GM18909 (cell line): ENCODE data around the gene TXNRD1.

ENCODE experiments used
- ATAC-seq: cut with Tn5 transposase; IDR thresholded peaks from one replicate; pipeline ENCODE4 v1.9.1; 2021; ENCODE audit warnings: mild to moderate bottlenecking; ENCODE audit not compliant: unreplicated experiment, poor library complexity

Gene TXNRD1

DNA sequence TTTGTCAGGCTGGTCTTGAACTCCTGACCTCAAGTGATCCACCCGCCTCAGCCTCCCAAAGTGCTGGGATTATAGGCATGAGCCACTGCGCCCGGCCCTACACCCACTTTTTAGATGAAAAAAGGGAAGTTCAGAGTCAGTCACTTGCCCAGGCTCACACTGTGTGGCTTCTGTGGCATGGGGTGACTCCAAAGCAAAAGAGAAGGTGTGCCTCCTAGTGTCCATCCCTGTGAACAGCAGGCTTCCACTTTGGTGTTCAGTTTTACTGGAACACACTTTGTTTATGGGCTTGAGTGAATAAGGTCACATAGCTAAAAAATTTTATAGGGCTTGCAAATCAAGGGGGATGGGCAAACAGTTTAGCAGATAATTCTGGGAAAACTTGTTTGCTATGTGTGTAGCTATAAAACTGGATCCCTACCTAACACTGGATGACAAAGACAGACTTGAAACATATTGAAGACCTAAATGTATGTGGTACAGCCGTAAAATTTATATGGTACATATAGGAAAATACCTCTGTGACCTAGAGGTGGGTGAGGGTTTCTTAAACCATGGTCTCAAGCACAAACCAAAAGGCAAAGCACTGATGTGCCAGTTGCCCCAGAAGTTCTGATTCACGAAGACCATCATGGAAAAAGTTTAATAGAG is 142.9 kb downstream of the TXNRD1 start:
- ATAC-seq = peak; percentile 74

DNA sequence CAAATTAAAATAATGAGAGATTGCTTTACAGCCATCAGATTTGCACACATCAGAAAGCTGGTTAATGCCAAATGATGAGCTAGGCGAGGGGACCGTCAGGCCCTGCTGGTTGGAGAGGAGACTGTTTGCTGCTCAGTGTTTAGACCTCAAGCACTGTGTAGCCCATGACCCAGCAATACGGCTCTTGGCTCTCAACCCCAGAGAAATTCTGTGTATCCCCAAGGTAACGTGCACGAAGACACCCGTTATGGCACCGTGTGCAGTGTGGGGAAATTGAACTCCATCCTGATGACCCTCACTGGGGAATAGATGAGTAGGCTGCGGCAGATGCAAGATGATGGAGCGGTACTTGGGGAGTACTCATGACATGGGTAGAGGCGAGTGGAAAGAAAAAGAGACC is 143.6 kb downstream of the TXNRD1 start:
- ATAC-seq = no peak

- no peak for ATAC-seq
Observed at GRCh38 chr12:104360157-104360556, 144.6 kb downstream of the TXNRD1 start.

- ATAC-seq = no peak
Observed at GRCh38 chr12:104360983-104361707, 145.6 kb downstream of the TXNRD1 start.

GRCh38 chr12:104365921-104366410 is 150.4 kb downstream of the TXNRD1 start:
- no peak for ATAC-seq

- ATAC-seq = no peak
Observed at GRCh38 chr12:104369708-104370107, 154.1 kb downstream of the TXNRD1 start.

DNA sequence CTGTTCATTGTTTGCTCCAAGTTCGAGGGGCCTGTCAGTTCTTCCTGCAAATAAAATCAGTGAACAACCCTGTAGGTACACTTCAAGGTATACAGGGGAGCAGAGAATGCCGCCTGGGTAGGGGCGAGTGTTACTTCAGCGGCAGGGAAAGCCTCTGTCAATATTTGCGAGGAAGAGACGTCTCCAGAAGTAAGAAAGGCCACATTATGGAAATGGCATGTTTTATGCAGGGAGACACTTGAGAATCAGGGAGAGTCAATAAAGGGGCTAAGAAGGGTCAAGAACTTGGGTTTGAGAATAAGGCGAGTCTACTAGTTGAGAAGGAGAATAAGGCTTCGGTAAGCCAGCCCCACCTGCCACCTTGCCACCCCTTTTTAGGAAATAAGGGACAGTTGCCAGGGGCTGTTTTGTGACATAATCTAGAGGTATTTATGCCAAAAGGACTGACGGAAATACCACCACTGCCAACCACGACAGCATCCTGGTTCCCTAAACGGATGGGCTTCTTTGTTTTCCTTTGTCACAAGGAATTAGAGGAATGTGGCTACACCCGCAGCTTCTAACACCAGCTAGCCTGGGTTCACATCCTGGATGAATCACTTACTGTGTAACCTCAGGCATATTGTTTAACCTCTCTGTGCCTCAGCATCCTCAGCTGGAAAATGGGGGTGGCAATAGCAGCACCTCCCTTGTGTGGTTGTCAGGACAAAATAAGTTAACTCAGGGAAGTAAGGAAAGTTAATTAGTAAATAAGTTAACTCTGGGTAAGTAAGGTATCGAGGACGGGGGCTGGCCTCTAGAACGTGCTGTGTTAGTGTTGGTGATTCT is 155.7 kb downstream of the TXNRD1 start:
- ATAC-seq = no peak

- no peak for ATAC-seq
Observed at GRCh38 chr12:104372061-104372720, 156.6 kb downstream of the TXNRD1 start.

- no peak for ATAC-seq
Observed at GRCh38 chr12:104372721-104373335, 157.2 kb downstream of the TXNRD1 start.

DNA sequence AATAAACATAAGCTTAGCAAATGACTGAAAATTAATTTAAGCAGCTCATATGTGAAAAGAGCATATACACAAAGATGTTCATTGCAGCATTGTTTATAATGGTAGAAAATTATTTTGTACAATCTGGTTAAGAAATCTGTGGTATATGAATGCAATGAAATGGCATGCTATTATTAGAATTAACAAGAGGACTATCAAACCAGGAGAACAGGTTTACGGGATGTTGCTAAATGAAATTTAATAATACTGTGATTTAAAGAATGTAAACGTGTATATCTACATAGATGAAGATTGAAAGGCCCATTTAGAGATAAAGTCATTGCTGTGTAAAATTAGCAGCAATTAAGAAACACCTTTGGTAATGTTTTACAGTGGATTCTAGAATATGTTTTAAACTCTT is 158.5 kb downstream of the TXNRD1 start:
- no peak for ATAC-seq

GRCh38 chr12:104374806-104375205 is 159.2 kb downstream of the TXNRD1 start:
- no peak for ATAC-seq

GRCh38 chr12:104375775-104376174 is 160.2 kb downstream of the TXNRD1 start:
- no peak for ATAC-seq

DNA sequence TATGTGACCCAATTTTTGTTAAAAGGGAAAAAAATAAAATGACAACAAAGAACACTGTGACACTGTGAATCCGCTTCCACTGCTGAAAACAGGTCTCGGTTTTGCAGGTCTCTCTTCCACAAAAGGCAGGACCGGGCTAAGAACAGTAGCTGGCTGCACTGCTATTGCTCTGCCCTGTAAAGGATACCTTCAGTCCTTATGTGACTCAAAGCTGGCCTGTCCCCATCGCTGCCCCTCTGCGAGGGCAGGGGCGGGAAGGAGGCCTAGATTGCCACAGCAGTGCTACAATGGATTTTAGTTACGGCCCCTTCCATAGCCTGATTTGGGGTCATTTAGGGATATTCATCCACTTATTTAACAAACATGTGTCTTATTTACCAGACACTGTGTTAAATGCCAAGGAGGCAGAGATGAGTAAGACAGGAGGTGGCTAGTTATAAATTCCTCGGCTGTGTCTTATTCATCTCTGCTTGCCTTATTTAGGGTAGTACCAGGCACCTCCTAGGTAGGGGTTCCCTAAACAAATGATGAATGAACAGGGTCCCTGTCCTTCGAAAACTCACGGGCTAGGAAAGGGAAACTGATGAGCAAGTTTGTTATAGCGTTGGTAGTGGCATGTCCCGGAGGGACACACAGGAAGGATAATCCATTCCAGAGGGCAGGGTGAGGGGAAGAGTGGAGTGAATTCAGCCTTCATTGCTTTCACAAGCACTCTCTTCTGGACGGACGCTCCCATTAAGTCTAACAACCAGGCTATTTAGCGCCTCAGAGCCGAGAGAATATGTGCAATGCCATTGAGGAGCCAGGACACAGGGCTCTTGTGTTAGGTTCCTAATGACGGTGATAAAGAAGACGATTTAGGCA is 161.3 kb downstream of the TXNRD1 start:
- no peak for ATAC-seq

DNA sequence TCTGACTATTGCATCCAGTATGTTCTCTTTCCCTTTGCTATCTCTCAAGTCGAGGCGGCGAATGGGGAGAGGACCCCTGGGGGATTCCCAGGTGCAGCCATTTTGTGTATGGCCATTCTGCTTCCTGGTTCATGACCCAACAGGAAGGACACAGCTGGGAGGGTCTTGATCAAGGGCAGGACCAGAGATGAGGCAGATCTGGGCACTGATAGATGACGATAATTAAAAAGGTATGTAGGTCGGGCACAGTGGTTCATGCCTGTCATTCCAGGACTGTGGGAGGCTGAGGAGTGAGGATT is 161.9 kb downstream of the TXNRD1 start:
- no peak for ATAC-seq

DNA sequence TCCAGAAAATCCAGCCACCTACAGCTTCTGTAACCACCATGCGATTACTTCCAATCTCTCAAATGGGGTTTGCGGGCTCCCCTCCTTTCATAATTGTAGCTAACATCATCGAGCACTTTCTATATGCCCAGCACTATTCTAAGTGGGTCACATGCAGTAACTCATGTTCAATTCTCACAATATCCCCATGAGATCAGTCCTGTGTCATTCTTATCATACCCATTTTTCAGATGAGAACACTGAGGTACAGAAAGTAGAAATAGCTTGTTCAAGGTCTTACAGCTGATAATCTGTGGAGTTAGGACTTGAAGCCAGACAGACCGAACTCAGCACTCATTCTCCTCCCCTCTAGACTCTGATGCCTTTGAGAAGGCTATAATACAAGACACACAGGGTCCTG is 162.8 kb downstream of the TXNRD1 start:
- ATAC-seq = no peak

- no peak for ATAC-seq
Observed at GRCh38 chr12:104381341-104381730, 165.8 kb downstream of the TXNRD1 start.

GRCh38 chr12:104381731-104382480 is 166.3 kb downstream of the TXNRD1 start:
- peak; percentile 44 for ATAC-seq

DNA sequence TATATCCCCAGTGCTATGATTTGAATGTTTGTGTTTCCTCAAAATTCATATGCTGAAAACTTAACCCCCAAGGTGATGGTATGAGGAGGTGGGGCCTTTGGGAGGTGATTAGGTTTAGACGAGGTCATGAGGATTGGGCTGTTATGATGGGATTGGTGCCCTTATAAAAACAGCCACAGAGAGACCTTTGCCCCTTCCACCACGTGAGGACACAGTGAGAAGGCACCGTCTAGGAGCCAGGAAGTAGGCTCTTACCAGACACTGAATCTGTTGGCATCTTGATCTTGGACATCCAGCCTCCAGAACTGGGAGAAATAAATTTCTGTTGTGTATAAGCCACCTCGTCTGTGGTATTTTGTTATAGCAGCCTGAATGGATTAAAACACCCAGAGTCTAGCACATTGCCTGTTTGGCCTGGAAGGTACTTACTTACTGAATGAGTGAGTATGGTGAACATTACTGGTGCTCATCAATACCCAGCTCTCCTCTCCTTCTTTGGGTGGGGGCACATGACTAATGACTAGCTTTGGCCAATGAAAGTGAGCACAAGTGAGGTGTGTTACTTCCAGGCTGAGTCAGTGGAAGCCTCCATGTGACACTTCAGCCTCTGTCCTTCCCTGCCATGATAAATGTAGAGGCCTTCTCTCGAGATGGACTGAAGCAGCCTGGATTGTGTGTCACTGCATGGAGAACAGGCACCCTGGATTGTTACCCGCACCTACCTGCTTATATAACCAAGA is 168.7 kb downstream of the TXNRD1 start:
- no peak for ATAC-seq
